GM10248 (cell line): Measurements from ENCODE around the gene PITPNC1.
"Not testable (repeated sequence)": the region's sequence is repeated elsewhere in the genome, so short reads cannot be mapped to it uniquely, and the experiment has no call there.

ENCODE experiments used
- CTCF ChIA-PET: fragments of 300-600 bp; sonication (Branson Sonifier 250); formaldehyde crosslinking; extraction: SDS; loops from one replicate; lab custom pipeline; 2021; ENCODE audit warnings: antibody characterized with exemption; lab: Yijun Ruan, JAX
- POLR2A ChIA-PET: fragments of 350-650 bp; sonication (Branson Sonifier 250); formaldehyde crosslinking; extraction: SDS; loops from one replicate; lab custom pipeline; 2020; ENCODE audit warnings: antibody characterized with exemption; lab: Yijun Ruan, JAX
- DNase-seq: peaks from one replicate; pipeline ENCODE4 v3.0.0; 2012; ENCODE audit errors: extremely low spot score
- TF ChIP-seq, protein P1 (sequence below): IDR thresholded peaks from 2 replicates; pipeline ENCODE4 v1.5.1; 2012; ENCODE audit warnings: mild to moderate bottlenecking, low read depth; ENCODE audit errors: extremely low read depth, missing control alignments, control extremely low read depth

Gene PITPNC1

DNA sequence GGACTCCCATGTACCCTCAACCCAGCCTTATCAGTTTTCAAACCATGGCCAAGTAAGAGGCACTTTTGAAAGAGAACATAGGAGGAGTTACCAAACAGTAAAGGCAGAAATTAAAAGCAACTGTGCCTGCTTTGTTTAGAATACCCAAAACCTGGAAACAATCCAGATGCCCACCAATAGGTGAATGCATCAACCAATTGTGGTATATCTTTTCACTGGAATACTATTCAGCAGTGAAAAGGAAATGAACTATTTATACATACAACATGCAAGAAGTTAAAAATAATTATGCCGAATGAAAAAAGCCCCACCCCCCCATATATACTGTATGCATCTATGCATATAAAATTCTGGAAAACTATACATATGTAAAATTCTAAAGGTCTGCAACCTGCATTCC, 37.0 kb downstream of the PITPNC1 start:
- no peak for DNase-seq
- TF ChIP-seq, protein P1, sequence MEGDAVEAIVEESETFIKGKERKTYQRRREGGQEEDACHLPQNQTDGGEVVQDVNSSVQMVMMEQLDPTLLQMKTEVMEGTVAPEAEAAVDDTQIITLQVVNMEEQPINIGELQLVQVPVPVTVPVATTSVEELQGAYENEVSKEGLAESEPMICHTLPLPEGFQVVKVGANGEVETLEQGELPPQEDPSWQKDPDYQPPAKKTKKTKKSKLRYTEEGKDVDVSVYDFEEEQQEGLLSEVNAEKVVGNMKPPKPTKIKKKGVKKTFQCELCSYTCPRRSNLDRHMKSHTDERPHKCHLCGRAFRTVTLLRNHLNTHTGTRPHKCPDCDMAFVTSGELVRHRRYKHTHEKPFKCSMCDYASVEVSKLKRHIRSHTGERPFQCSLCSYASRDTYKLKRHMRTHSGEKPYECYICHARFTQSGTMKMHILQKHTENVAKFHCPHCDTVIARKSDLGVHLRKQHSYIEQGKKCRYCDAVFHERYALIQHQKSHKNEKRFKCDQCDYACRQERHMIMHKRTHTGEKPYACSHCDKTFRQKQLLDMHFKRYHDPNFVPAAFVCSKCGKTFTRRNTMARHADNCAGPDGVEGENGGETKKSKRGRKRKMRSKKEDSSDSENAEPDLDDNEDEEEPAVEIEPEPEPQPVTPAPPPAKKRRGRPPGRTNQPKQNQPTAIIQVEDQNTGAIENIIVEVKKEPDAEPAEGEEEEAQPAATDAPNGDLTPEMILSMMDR, result no peak
- CTCF ChIA-PET, result no interaction called here

DNA sequence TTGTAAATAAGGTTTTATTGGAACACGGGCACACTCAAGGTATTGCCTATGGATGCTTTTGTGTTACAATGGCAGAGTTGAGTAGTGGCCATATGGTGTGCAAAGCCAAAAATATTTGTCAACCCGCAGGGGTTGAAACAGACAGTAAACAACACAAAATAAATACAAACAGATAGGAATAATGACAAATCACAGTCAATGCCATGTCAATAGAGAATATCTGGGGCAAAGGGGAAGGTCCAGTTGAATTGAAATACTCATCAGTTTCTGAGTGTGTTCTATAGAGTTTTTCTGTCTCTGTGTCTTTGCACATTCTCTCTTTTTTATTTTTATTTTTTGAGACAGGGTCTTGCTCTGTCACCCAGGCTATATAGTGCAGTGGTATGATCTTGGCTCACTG, 37.5 kb downstream of the PITPNC1 start:
- CTCF ChIA-PET, result no interaction called here
- DNase-seq, result no peak
- POLR2A ChIA-PET, result no interaction called here
- TF ChIP-seq, protein P1, result no peak

More for the DNA sequence above, 37.0 kb downstream of the PITPNC1 start:
- POLR2A ChIA-PET, result no interaction called here

DNA sequence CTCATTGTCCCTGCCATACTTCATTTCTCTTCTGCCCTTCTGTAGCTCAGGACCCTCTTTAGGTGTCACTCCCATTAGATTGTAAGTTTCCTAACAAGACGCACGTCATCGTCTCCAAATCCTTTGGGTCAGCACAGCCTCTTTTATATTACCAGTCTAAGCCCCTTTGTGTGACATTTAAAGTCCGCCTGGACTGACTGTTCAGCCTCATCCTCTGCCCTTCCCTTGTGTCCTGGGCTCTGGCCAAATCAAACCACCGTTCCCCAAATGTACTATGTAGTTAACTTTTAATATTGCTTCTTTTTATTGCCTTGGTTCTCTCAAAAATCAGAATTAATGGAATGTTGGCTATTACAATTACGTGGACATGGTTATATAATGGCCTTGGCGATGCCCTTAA, 38.2 kb downstream of the PITPNC1 start:
- ChIA-PET CTCF (no interaction called here), POLR2A (no interaction called here)
- no peak for DNase-seq
- TF ChIP-seq, protein P1, result no peak

DNA sequence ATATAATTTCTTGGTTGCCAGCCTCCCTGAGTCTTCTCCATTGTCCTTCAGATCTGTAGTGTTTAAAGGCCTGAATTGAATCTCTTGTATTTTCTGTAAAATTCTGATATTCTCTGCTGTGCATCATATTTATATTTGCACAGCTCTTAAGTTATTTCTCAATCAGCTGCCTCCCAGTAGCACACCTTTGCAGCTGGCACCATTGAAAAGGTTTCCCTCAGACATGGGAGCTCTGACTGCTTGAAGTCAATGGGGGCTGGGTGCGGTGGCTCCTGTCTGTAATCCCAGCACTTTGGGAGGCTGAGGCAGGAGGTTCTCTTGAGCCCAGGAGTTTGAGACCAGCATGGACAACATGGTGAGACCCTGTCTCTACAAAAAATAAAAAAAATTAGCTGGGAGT, 40.4 kb downstream of the PITPNC1 start:
- CTCF ChIA-PET, result interaction anchor here (1.0 to 1.2 kb wide), 2 partner anchors 17 to 185 kb away, joined by 3 to 6 read pairs; no protein-coding TSS in a partner anchor
- no peak for DNase-seq
- TF ChIP-seq, protein P1, result no peak

DNA sequence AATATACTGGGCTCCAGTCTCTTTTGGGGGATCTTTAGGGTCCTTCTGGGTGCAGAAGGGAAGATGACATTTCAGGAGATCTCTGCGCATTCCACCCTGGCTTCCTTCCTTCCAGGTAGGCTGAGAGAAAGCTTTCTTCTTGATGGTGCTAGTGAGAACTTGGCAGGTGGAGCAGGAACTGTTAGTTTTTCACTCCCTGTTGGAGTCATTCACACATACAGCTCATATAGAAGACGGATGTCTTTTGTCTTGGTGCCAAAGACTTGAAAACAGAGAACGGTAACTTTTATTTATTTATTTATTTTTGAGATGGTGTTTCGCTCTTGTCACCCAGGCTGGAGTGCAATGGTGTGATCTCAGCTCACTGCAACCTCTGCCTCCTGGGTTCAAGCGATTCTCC, 43.9 kb downstream of the PITPNC1 start:
- TF ChIP-seq, protein P1, result no peak
- POLR2A ChIA-PET, result no interaction called here
- DNase-seq, result no peak
- CTCF ChIA-PET, result interaction anchor here (0.8 kb wide), 1 partner anchor 32 kb away, joined by 4 read pairs; no protein-coding TSS in a partner anchor

More for the DNA sequence above, 40.4 kb downstream of the PITPNC1 start:
- POLR2A ChIA-PET, result no interaction called here

DNA sequence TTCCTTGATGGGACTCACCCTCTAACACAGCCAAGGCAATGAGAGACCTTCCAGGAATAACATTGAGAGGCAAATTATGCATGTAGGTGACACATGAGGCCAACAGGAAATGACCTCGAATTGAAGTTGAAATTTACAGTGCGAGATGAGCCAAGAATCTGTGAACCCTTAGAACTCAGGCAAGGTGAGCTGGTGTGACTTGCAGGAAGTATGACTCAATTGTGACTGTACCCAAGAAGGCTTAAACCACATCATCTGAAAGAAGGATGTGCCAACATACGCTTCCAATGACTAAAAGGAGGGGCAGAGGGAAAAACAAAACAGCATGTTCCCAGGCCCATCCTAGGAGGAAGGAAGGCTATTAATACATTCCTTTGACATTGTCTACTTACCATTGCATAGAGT, 44.8 kb downstream of the PITPNC1 start:
- POLR2A ChIA-PET, result no interaction called here
- no peak for DNase-seq
- TF ChIP-seq, protein P1, result no peak
- CTCF ChIA-PET, result interaction anchor here (1.2 to 1.4 kb wide), 4 partner anchors 11 to 32 kb away, joined by 3 to 4 read pairs (median 4); no protein-coding TSS in a partner anchor

DNA sequence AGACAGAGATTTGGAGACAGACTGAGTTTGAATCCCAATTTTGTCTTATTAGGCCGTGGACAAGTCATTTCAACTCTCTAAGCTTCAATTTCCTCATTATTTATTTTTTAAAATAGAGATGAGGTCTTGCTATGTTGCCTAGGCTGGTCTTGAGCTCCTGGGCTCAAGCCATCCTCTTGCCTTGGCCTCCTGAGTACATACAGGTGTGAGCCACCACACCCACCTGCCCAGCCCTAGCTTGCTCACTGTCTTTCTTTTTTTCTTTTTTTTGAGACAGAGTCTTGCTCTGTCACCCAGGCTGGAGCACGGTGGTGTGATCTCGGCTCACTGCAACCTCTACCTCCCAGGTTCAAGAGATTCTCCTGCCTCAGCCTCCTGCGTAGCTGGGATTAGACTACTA, 45.2 kb downstream of the PITPNC1 start:
- DNase-seq, POLR2A ChIA-PET: not testable (repeated sequence)
- CTCF ChIA-PET, result interaction anchor here (1.2 to 1.4 kb wide), 4 partner anchors 11 to 33 kb away, joined by 3 to 4 read pairs (median 4); no protein-coding TSS in a partner anchor
